NCI-H2107 treated with DMSO at 0.1 percent for 48 hours (cell line): Measurements from ENCODE around the gene TENT4A.

ENCODE experiments used
- DNase-seq: peaks from one replicate; lab custom pipeline; 2025; ENCODE audit not compliant: unreplicated experiment; lab: John Stamatoyannopoulos, UW

TENT4A gene

GRCh38 chr5:6717247-6717646 is 4.0 kb downstream of the TENT4A start:
- DNase-seq = no peak

GRCh38 chr5:6717687-6718086 is 4.5 kb downstream of the TENT4A start:
- DNase-seq = no peak

GRCh38 chr5:6718161-6718681 is 5.0 kb downstream of the TENT4A start:
- DNase-seq = no peak

GRCh38 chr5:6718718-6719117 is 5.5 kb downstream of the TENT4A start:
- no peak for DNase-seq

- no peak for DNase-seq
These were observed 6.2 kb downstream of the TENT4A start for GRCh38 chr5:6719417-6719816.

GRCh38 chr5:6719896-6720560 is 6.8 kb downstream of the TENT4A start:
- DNase-seq = no peak

- no peak for DNase-seq
These were observed 7.3 kb downstream of the TENT4A start for GRCh38 chr5:6720561-6720921.

GRCh38 chr5:6721442-6721841 is 8.2 kb downstream of the TENT4A start:
- DNase-seq = no peak

- DNase-seq = no peak
These were observed 8.8 kb downstream of the TENT4A start for GRCh38 chr5:6722015-6722414.

GRCh38 chr5:6723122-6723815 is 10.0 kb downstream of the TENT4A start:
- DNase-seq = no peak

- DNase-seq = no peak
These were observed 10.6 kb downstream of the TENT4A start for GRCh38 chr5:6723816-6724300.

- no peak for DNase-seq
These were observed 11.2 kb downstream of the TENT4A start for GRCh38 chr5:6724321-6724929.

GRCh38 chr5:6725421-6725820 is 12.2 kb downstream of the TENT4A start:
- no peak for DNase-seq

GRCh38 chr5:6726006-6726405 is 12.8 kb downstream of the TENT4A start:
- DNase-seq = no peak

- DNase-seq = no peak
These were observed 14.0 kb downstream of the TENT4A start for GRCh38 chr5:6727231-6727630.

- peak; percentile 80 for DNase-seq
These were observed 15.0 kb downstream of the TENT4A start for GRCh38 chr5:6728011-6728794.

- no peak for DNase-seq
These were observed 15.6 kb downstream of the TENT4A start for GRCh38 chr5:6728795-6729183.

GRCh38 chr5:6729386-6730310 is 16.4 kb downstream of the TENT4A start:
- DNase-seq = peak; percentile 59

GRCh38 chr5:6730407-6730806 is 17.2 kb downstream of the TENT4A start:
- DNase-seq = no peak

- no peak for DNase-seq
These were observed 17.6 kb downstream of the TENT4A start for GRCh38 chr5:6730807-6731206.
